ENCODE results near the gene POM121C.
"Not testable (repeated sequence)": the region's sequence is repeated elsewhere in the genome, so short reads cannot be mapped to it uniquely, and the experiment has no call there.

POM121C gene

GRCh38 chr7:75374519-75375317 is 111.4 kb downstream of the POM121C start:
- not testable (repeated sequence) for DNase-seq

GRCh38 chr7:75374144-75374518 is 112.0 kb downstream of the POM121C start:
- DNase-seq = not testable (repeated sequence)

- DNase-seq = not testable (repeated sequence)
Observed at GRCh38 chr7:75367313-75367712, 118.8 kb downstream of the POM121C start.
